PC-9 (cell line): Measurements from ENCODE around the gene GSTT2B.
"Not testable (repeated sequence)": the region's sequence is repeated elsewhere in the genome, so short reads cannot be mapped to it uniquely, and the experiment has no call there.

ENCODE experiments used
- EZH2 ChIP-seq: fragments of 200-600 bp; sonication (generic); IDR thresholded peaks from 2 replicates; pipeline ENCODE4 v1.8.0; 2017; ENCODE audit warnings: antibody characterized with exemption, low read depth
- TF ChIP-seq, protein P1 (sequence below): fragments of 200-600 bp; sonication (generic); conservative IDR thresholded peaks from 2 replicates; pipeline ENCODE4 v1.6.1; 2017; ENCODE audit warnings: mixed run types, antibody characterized with exemption, mild to moderate bottlenecking, moderate library complexity

DNA sequence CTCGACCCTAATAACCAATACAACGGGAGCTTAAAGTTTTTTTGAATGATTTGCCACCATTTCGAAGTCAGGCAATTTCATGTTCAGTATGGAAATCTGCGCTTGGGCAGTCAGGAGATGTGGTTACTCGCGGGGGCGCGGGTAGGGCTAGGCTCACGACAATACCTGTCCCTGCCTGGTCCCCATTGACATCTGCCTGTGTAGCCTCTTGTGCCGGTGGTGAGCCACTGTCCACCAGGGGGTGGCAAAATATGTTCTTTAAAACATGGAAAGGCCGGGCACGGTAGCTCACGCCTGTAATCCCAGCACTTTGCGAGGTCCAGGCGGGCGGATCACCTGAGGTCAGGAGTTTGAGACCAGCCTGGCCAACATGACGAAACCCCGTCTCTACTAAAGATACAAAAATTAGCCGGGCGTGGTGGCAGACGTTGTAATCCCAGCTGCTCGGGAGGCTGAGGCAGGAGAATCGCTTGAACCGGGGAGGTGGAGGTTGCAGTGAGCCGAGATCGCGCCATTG lies 13.9 kb upstream of the GSTT2B start:
- TF ChIP-seq, protein P1, sequence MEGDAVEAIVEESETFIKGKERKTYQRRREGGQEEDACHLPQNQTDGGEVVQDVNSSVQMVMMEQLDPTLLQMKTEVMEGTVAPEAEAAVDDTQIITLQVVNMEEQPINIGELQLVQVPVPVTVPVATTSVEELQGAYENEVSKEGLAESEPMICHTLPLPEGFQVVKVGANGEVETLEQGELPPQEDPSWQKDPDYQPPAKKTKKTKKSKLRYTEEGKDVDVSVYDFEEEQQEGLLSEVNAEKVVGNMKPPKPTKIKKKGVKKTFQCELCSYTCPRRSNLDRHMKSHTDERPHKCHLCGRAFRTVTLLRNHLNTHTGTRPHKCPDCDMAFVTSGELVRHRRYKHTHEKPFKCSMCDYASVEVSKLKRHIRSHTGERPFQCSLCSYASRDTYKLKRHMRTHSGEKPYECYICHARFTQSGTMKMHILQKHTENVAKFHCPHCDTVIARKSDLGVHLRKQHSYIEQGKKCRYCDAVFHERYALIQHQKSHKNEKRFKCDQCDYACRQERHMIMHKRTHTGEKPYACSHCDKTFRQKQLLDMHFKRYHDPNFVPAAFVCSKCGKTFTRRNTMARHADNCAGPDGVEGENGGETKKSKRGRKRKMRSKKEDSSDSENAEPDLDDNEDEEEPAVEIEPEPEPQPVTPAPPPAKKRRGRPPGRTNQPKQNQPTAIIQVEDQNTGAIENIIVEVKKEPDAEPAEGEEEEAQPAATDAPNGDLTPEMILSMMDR, result not testable (repeated sequence)
- TF ChIP-seq EZH2, result not testable (repeated sequence)
